OCI-M2 (cell line): Measurements from ENCODE around the gene TNFSF13.

Experiments used
- DNase-seq: peaks from one replicate; lab custom pipeline; 2025; ENCODE audit not compliant: unreplicated experiment; lab: John Stamatoyannopoulos, UW

Gene TNFSF13, protein sequence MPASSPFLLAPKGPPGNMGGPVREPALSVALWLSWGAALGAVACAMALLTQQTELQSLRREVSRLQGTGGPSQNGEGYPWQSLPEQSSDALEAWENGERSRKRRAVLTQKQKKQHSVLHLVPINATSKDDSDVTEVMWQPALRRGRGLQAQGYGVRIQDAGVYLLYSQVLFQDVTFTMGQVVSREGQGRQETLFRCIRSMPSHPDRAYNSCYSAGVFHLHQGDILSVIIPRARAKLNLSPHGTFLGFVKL

DNA sequence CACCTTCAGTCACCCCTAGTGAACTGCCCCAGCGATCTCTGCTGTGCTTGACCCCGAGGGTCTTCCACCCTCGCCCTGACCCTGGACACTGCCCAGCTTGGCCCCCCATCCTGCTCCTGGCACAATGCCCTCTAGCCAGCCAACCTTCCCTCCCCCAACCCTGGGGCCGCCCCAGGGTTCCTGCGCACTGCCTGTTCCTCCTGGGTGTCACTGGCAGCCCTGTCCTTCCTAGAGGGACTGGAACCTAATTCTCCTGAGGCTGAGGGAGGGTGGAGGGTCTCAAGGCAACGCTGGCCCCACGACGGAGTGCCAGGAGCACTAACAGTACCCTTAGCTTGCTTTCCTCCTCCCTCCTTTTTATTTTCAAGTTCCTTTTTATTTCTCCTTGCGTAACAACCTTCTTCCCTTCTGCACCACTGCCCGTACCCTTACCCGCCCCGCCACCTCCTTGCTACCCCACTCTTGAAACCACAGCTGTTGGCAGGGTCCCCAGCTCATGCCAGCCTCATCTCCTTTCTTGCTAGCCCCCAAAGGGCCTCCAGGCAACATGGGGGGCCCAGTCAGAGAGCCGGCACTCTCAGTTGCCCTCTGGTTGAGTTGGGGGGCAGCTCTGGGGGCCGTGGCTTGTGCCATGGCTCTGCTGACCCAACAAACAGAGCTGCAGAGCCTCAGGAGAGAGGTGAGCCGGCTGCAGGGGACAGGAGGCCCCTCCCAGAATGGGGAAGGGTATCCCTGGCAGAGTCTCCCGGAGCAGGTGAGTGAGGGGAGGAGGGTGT lies at the start of gene TNFSF13:
Gene TNFSF13 (plus strand): TSS at position 207 of the 776 bp plus-strand sequence. CDS start 290 bp downstream, at position 497.
- no peak for DNase-seq

DNA sequence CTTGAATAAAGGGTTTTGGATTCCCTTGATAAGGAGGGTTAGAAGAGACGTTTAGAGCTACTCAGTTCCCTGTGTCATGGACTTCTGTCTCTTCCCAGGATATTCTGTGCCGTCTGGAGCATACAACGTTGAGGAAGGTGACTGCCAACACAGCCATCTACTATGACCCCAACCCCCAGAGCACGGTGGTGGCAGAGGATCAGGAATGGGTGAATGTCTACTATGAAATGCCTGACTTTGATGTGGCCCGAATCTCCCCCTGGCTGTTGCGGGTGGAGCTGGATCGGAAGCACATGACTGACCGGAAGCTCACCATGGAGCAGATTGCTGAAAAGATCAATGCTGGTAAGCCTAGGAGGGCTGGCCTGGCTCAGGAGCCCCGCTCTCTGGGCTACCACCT lies 49.7 kb upstream of the TNFSF13 start:
- no peak for DNase-seq

DNA sequence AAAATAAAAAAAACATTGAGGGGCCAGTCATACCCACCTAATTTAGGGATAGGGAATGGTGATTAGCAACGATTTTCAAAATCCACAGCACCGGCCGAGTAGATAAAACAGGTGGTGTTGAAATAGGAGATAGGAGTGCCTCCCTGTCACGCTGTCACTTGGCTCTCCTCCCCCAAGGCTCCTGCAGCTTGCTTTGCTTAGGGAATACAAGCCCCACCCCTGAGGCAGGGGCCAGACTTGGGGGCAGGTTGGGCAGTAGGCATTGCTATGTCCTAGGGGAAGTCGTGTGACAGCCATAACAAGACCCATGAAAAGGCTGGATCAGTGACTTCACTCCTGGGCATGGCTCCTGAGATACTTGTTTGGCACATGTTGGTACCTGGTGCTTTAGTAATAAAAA lies 48.6 kb upstream of the TNFSF13 start:
- no peak for DNase-seq

DNA sequence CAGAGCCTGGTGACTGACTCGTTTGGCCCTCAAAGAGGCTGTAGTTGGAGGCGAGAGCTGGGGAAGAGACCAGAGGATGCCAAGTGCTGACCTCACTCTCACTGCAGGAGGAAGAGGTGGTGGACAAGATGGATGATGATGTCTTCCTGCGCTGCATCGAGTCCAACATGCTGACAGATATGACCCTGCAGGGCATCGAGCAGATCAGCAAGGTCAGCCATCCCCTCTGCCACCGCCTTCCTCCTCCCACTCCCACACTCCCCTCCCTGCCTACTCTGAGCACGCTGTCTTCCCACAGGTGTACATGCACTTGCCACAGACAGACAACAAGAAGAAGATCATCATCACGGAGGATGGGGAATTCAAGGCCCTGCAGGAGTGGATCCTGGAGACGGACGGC lies 47.4 kb upstream of the TNFSF13 start:
- DNase-seq, result no peak

DNA sequence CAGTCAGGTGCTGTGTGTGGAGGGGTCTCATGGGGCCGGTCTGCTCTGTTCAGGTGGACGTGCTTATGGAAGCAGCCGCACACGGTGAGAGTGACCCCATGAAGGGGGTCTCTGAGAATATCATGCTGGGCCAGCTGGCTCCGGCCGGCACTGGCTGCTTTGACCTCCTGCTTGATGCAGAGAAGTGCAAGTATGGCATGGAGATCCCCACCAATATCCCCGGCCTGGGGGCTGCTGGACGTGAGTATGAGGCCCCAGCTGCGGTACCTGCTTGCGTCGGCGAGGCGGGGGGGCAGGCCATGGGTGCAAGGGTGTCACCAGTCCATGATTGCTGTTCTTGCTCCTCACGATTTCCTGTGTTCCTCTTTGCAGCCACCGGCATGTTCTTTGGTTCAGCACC lies 46.4 kb upstream of the TNFSF13 start:
- no peak for DNase-seq

DNA sequence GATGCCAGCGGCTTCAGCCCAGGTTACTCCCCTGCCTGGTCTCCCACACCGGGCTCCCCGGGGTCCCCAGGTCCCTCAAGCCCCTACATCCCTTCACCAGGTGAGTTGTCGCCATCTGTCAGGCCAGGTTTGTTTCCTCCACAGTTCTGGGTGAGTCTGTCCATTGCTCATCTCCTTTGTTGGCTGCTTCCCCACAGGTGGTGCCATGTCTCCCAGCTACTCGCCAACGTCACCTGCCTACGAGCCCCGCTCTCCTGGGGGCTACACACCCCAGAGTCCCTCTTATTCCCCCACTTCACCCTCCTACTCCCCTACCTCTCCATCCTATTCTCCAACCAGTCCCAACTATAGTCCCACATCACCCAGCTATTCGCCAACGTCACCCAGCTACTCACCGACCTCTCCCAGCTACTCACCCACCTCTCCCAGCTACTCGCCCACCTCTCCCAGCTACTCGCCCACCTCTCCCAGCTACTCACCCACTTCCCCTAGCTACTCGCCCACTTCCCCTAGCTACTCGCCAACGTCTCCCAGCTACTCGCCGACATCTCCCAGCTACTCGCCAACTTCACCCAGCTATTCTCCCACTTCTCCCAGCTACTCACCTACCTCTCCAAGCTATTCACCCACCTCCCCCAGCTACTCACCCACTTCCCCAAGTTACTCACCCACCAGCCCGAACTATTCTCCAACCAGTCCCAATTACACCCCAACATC lies 45.6 kb upstream of the TNFSF13 start:
- DNase-seq, result no peak

DNA sequence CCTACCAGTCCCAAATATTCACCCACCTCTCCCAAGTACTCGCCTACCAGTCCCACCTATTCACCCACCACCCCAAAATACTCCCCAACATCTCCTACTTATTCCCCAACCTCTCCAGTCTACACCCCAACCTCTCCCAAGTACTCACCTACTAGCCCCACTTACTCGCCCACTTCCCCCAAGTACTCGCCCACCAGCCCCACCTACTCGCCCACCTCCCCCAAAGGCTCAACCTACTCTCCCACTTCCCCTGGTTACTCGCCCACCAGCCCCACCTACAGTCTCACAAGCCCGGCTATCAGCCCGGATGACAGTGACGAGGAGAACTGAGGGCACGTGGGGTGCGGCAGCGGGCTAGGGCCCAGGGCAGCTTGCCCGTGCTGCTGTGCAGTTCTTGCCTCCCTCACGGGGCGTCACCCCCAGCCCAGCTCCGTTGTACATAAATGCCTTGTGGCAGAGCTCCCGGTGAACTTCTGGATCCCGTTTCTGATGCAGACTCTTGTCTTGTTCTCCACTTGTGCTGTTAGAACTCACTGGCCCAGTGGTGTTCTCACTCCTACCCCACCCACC lies 44.6 kb upstream of the TNFSF13 start:
- DNase-seq, result no peak

DNA sequence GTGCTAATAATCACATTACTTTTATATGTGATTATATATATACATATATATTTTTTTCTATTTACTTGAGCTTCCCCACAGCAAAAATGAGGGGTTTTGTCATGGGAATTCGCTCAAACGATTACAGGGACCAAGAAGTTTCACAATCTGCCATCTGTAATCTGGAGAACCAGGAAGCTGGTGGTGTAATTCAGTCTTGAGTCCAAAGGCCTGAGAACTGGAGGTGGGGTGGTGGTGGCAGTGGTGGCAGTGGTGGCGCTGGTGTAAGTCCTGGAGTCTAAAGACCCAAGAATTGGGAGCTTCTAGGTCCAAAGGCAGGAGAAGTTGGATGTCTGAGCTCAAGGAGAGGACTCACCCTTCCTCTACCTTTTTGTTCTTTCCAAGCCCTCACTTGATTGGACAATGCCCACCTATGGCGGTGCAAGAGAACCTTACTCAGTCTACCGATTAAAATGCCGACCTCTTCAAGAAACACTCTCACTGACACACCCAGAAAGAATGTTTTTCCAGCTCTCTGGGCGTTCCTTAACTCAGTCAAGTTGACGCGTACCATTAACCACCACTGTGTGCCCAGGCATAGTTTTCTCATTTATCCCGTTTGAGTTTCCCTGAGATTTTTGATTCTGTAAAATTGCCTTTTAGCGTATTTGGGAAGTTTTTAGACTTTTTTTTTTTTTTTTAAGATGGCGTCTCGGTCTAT lies 42.5 kb upstream of the TNFSF13 start:
- DNase-seq, result no peak

DNA sequence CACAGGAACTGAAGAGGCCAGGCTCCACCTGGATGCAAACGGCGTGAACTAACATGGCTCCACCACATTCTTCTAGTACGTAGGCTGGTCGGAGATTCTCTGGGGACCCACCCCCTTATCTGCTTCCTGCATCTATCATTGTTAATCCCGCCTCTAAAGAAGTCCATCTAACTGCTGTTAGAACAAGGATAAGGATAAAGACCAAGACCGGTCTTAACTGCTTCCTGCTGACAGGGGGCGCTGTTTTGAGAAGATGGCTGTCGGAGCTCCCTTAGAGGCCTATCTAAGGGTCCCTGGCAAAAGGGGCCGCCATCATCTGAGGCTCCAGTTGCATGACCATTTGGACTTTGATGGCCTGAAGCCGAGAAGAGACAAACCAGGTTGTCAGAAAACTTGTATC lies 35.5 kb upstream of the TNFSF13 start:
- no peak for DNase-seq

DNA sequence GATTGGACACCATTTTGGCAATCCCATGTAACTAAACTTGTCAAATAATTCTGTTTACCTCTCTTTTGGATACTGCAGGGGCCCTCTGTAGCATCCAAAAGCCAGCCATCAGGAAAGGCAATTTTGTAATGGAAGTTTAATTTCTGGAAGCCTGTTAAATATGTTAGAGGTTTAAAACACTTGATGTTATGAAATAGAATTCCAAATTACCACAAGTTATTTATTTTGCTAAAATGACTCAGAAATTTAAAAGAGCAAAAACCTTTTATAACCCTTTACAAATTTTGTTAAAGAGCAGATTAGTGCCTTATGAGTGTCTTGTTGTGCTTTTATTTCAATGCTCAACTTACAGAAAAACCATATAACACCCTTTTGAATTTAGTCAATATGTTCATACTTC lies 29.7 kb upstream of the TNFSF13 start:
- no peak for DNase-seq

DNA sequence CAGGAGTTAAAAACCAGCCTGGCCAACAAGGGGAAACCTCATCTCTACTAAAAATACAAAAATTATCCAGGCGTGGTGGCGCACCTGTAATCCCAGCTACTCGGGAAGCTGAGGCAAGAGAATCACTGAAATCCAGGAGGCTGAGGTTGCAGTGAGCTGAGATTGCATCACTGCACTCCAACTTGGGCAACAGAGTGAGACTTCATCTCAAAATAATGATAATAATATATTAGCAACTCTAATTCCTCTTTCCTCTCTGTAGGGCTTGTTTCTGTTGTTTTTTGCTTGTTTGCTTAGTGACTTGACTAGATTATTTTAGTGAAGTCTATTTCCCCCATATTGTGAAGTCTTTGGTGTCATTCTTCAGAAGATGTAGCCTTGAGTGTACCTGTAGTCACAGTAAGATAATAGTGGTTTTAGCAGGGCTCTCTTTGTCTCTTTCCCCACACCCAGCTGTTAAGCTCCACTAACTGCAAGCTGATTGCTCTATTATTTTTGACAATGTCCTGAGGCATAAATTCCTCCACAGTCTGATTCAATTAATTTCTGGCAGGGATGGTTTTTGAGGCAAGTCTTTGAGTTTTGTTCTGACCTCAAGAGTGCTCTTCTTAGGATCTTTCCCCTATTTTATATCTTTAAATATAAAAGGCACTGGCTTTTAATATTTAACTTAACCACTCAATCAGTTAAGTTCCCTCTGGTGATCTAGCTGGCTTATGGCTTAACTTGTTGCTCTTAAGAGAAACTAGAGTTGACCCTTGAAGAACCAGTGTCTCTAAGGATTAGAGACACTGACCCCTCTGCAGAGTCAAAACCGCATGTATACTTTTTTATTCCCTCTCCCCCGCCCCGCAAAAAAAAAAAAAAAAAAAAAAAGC lies 28.3 kb upstream of the TNFSF13 start:
- DNase-seq, result no peak

DNA sequence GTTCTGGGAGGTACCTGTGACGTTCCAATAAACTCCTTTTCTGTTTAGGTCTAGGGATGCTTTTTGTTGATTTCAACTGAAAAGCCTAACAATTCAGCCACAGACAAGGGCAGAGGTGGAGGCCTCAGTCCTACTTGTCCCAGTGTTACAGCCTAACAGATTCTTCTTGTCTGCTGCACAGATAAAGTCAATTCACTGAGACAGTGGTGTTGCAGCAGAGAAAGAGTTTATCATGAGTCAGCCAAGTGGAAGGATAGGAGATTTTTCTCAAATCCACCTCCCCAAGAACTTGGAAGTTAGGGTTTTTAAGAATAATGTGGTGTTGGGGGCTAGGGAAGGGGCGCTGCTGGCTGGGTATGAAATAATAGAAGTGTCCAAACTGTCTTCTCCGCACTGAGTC lies 20.5 kb upstream of the TNFSF13 start:
- no peak for DNase-seq

DNA sequence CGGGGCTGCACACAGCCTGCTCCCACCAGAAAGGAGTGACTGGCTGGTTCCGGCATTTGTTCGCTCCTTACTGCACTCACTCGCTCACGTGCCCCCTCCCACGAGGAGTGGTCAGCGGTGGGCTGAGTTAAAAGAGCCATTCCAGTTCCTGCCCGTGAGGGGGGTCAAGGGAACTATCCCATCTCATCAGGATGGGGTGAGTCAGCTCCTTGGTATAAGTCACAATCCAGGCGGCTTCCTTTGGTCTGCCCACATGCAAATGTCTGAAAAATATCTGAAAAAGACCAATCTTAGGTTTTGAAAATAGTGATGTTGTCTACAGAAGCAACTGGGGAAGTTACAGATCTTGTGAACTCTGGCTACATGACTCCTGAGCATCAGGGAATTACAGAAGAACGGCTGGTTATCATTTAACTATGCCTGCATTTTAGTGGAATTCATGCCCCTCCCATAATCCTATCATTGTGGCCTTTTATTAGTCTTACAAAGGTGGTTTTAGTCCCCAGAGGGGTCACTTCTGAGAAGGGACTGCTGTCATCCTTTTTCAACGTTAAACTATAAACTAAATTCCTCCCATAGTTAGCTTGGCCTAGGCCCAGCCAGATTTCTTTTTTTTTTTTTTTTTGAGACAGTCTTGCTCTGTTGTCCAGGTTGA lies 19.5 kb upstream of the TNFSF13 start:
- no peak for DNase-seq

DNA sequence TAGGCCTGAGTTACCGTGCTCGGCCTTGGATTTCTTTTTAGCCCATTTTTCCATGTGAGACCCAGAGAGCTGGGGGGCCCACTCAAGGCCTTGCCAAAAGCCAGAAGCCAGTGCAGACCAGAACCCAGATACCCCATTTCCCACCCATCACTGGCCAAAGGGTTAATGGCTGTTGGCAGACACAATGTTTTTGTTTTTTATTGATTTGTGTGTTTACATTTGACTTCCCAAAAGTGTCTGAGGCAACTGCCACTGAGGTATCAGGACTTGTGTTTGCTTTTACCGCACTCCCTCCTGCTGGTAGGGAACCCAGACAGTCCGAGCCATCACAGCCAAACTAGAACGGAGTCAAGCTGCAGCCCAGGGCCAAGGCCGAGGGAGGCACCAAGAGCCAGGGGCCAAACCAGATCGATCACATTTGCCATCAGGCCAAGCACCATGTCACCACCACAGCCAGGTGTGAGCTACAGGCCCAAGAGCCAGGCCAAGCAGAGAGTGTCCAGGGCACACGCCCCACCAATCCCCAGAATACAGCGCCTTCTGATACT lies 17.4 kb upstream of the TNFSF13 start:
- DNase-seq, result no peak

DNA sequence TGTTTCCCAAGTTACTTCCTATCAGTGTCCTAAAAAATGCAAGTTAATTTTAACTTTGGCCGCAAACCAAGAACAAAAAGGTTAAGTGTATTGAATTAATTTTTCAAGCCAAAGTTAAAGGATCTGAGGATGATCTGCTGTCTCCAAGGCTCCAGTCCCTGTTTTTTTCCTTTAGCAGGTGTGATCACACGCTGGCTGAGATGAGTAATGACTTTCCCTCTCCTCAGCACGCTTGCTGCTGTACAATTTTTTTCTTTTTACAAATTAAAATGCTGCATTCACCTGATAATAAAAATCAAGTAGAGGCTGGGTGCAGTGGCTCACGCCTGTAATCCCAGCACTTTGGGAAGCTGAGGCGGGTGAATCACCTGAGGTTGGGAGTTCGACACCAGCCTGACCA lies 13.6 kb upstream of the TNFSF13 start:
- DNase-seq, result no peak

DNA sequence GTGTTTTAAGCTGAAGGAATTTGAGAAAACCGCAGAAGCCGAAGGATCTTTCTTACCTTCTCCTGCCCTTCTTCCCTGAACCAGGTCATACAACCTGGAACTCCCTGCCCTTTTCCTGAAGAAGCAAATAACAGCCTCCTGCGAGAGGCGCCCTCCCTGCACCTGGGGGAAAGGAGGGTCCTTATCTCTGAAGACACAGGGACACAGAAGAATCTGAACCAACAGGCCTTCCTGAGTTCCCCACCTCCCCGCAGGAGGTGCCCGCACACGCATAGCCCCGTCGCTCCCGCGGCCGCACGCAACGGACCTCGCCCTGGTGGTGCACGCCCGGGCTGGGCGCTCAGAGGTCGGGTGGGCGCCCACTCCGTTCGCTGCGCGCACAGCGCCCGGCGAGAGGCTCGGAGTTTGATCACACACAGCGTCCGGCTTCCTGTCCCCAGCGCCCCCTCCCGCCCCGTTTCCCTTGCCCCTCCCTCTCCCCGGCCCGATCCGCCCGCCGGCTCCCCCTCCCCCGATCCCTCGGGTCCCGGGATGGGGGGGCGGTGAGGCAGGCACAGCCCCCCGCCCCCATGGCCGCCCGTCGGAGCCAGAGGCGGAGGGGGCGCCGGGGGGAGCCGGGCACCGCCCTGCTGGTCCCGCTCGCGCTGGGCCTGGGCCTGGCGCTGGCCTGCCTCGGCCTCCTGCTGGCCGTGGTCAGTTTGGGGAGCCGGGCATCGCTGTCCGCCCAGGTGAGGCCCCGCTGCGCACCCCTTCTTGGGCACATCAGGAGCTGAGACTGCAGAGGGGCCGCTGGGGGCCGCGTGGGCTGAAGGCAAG lies 9.8 kb upstream of the TNFSF13 start, which contains the start of gene TNFSF12:
Gene TNFSF12 (plus strand): TSS at position 474 of the 816 bp plus-strand sequence. CDS start 96 bp downstream, at position 570.
- no peak for DNase-seq

DNA sequence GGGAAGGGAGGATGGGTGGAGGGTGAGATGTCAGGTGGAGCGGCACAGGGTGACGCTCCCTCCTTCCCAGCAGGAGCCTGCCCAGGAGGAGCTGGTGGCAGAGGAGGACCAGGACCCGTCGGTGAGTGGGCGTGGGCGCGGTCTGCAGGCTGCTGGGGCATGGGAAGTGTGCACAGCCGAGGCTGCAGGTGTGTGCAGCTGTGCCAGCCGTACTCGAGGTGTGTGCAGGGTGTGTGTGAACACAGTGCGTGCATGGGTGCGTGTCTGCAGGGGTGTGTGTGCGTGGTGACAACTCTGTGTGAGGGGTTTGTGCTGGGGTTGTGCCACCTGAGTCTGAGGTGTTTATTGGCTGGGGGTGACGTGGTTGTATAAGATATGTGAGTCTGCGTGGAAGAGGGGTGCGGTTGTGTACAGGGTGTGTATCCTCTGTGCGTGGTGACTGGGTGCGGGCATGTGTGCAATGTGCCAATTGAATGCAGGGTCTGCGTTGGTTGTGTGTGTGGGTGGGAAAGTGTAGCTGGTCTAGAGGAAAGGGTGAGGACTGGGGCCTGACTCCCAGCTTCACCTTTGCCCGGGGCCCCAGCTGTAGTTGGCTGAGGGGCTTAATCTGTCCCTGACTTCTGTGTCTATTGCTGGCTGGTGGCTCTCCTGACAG lies 9.0 kb upstream of the TNFSF13 start:
- no peak for DNase-seq

DNA sequence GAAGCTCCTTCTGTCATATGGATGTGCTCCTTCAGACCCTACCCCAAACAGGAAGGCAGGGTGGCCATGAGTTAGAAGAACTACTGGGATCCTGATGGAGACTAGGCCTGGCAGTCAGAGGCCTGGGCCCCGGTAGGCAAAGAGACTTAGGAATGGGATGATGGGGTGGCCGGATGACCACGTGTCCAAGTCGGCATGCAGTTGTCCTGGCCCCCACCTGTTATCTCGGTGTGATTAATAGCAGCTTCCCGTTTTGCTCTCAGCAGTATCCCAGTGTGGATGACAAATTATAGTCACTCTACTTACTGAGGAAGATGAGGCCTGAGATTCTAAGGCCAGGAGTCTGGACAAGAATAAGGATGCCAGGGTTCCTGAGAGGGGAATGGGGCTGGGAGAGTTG lies 8.2 kb upstream of the TNFSF13 start:
- no peak for DNase-seq
